ENCODE data around the gene TICAM2.

The TICAM2 gene

DNA sequence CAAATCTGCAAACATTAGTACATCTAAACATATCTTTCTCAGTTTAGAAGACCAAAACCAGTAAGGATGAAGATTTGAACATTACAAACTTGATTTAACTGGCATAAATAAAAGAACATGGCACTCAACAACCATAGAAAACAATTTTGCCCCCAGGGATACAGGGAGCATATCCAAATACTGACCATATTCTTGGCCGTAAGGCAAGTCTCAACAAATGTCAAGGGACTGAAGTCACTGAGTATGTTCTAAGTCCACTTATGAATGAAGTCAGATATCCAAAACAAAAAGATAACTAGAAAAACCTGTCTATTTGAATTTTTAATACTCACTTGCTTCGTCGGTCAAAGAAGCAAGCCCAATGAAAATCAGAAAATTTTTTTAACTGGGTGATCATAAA lies 71.9 kb downstream of the TICAM2 start:
- DNase-seq = no peak
